Fibroblast of lung (primary cell): ENCODE results near the gene FAM174B. TPM values are rescaled to one million over a fixed set of nuclear protein-coding genes. Genes with fewer than 3 reads are reported as not detected.

Experiments
- DNase-seq, 2 donors: peaks; one replicate each; pipeline versions ENCODE4 v3.0.0 to v3.0.0-alpha.2; 2010; ENCODE audit warnings: low read depth in 2 of 2
- H2AFZ ChIP-seq: 2 replicates; pipeline ENCODE4 v1.5.1; 2012; ENCODE audit warnings: low read length, control low read depth, inconsistent platforms
- H3K27ac ChIP-seq: 2 replicates; pipeline ENCODE4 v1.5.1; 2011; ENCODE audit warnings: low read length, control low read depth; ENCODE audit not compliant: insufficient read depth
- H3K27me3 ChIP-seq: 2 replicates; pipeline ENCODE4 v1.5.1; 2011; ENCODE audit warnings: mild to moderate bottlenecking, low read length; ENCODE audit not compliant: control insufficient read depth, insufficient read depth
- H3K36me3 ChIP-seq: 2 replicates; pipeline ENCODE4 v1.5.1; 2011; ENCODE audit warnings: low read length; ENCODE audit not compliant: control insufficient read depth, insufficient read depth
- H3K4me1 ChIP-seq: 2 replicates; pipeline ENCODE4 v1.5.1; 2011; ENCODE audit warnings: low read length; ENCODE audit not compliant: control insufficient read depth, insufficient read depth; ENCODE audit errors: extremely low read depth
- H3K4me2 ChIP-seq: 2 replicates; pipeline ENCODE4 v1.5.1; 2011; ENCODE audit warnings: low read length, control low read depth; ENCODE audit not compliant: insufficient read depth; ENCODE audit errors: extremely low read depth
- H3K4me3 ChIP-seq, 4 experiments: fragments of 200-600 bp in 1 of 4; sonication (generic) in 1 of 4; replicated peaks in 1 of 4; 2 replicates each; pipeline ENCODE4 v1.5.1; 2011 to 2016; ENCODE audit warnings: low read length in 4 of 4, low read depth in 3 of 4, mild to moderate bottlenecking in 3 of 4, control low read depth in 2 of 4, inconsistent platforms in 1 of 4, mixed read lengths in 1 of 4; ENCODE audit not compliant: insufficient read depth in 1 of 4; ENCODE audit errors: control extremely low read depth in 1 of 4
- H3K79me2 ChIP-seq: 2 replicates; pipeline ENCODE4 v1.5.1; 2012; ENCODE audit warnings: mild to moderate bottlenecking, low read length, inconsistent platforms; ENCODE audit not compliant: control insufficient read depth, insufficient read depth
- H3K9ac ChIP-seq: 2 replicates; pipeline ENCODE4 v1.5.1; 2011; ENCODE audit warnings: mild to moderate bottlenecking, low read length, control low read depth; ENCODE audit not compliant: insufficient read depth
- H3K9me3 ChIP-seq: 2 replicates; pipeline ENCODE4 v1.5.1; 2012; ENCODE audit warnings: low read depth, low read length; ENCODE audit not compliant: control insufficient read depth, insufficient read depth
- H4K20me1 ChIP-seq: 2 replicates; pipeline ENCODE4 v1.5.1; 2011; ENCODE audit warnings: low read length; ENCODE audit not compliant: control insufficient read depth, insufficient read depth; ENCODE audit errors: extremely low read depth
- CTCF ChIP-seq, 2 donors: IDR thresholded peaks in 1 of 2; conservative IDR thresholded peaks in 1 of 2; 1 replicate in 1 of 2; 2 replicates in 1 of 2; pipeline ENCODE4 v1.5.1; 2011 to 2012; ENCODE audit warnings: low read length in 2 of 2, control low read depth in 1 of 2, inconsistent platforms in 1 of 2, low read depth in 1 of 2, mild to moderate bottlenecking in 1 of 2
- EZH2 ChIP-seq: IDR thresholded peaks from 2 replicates; pipeline ENCODE4 v1.5.1; 2012; ENCODE audit warnings: low read length, control low read depth, mild to moderate bottlenecking; ENCODE audit errors: missing control alignments
- polyA plus RNA-seq, 2 donors: library from polyadenylated mRNA; depleted of rRNA in 1 of 2; stranded (reverse) in 1 of 2; unstranded in 1 of 2; fragments of >200 nt; gene quantifications; 2 replicates each; pipeline ENCODE4 v1.2.1, GENCODE V29; 2011 to 2012; ENCODE audit warnings: missing spikeins in 1 of 2
- total RNA-seq: library from RNA; depleted of rRNA; stranded (reverse); fragments of >200 nt; gene quantifications from 2 replicates; pipeline ENCODE4 v1.2.1, GENCODE V29; 2014

FAM174B gene
- total and polyA plus RNA-seq, 2 donors (not counting 1 experiment from before 2014, with no cell fraction given), result 0.87 to 2.8 TPM

GRCh38 chr15:92580521-92580920 is 75.1 kb downstream of the FAM174B start:
- no peaks in the 10 kb centered on the region for H4K20me1 ChIP-seq
- no peaks in the 10 kb centered on the region for H3K9me3 ChIP-seq
- no peak overlapping the region for H3K4me3 ChIP-seq
- no peak for DNase-seq
- H3K27ac ChIP-seq, result no peak overlapping the region
- no peak overlapping the region for H3K9ac ChIP-seq
- H3K27me3 ChIP-seq, result no peaks in the 10 kb centered on the region
- no peak overlapping the region for H2AFZ ChIP-seq
- H3K4me1 ChIP-seq, result no peaks in the 10 kb centered on the region
- H3K4me2 ChIP-seq, result no peak overlapping the region
- H3K79me2 ChIP-seq, result no peaks in the 10 kb centered on the region
- no peaks in the 10 kb centered on the region for H3K36me3 ChIP-seq
- no peak for TF ChIP-seq EZH2
- TF ChIP-seq CTCF (conservative IDR thresholded peaks at IDR 0.05 in 1 of 2, IDR thresholded peaks at IDR 0.05 in 1 of 2; ENCODE audit: low read depth in 1 of 2, low read length in 2 of 2), result no peak

GRCh38 chr15:92579931-92580470 is 75.6 kb downstream of the FAM174B start:
- H3K9me3 ChIP-seq, result no peaks in the 10 kb centered on the region
- H3K4me1 ChIP-seq, result no peaks in the 10 kb centered on the region
- TF ChIP-seq EZH2, result no peak
- TF ChIP-seq CTCF (conservative IDR thresholded peaks at IDR 0.05 in 1 of 2, IDR thresholded peaks at IDR 0.05 in 1 of 2; ENCODE audit: low read depth in 1 of 2, low read length in 2 of 2), result no peak
- H3K4me2 ChIP-seq, result no peak overlapping the region
- DNase-seq, result no peak
- H3K79me2 ChIP-seq, result no peaks in the 10 kb centered on the region
- H3K27ac ChIP-seq, result no peak overlapping the region
- no peak overlapping the region for H2AFZ ChIP-seq
- H3K27me3 ChIP-seq, result no peaks in the 10 kb centered on the region
- no peaks in the 10 kb centered on the region for H3K36me3 ChIP-seq
- no peak overlapping the region for H3K4me3 ChIP-seq
- H4K20me1 ChIP-seq, result no peaks in the 10 kb centered on the region
- no peak overlapping the region for H3K9ac ChIP-seq

GRCh38 chr15:92579486-92579885 is 76.1 kb downstream of the FAM174B start:
- Histone ChIP-seq H4K20me1 (no peaks in the 10 kb centered on the region), H3K27me3 (no peaks in the 10 kb centered on the region), H3K4me3 (no peak overlapping the region), H3K36me3 (no peaks in the 10 kb centered on the region), H2AFZ (no peak overlapping the region), H3K9ac (no peak overlapping the region), H3K4me2 (no peak overlapping the region), H3K9me3 (no peaks in the 10 kb centered on the region), H3K27ac (no peak overlapping the region), H3K79me2 (no peaks in the 10 kb centered on the region), H3K4me1 (no peaks in the 10 kb centered on the region)
- no peak for DNase-seq
- TF ChIP-seq EZH2 (no peak), CTCF (conservative IDR thresholded peaks at IDR 0.05 in 1 of 2, IDR thresholded peaks at IDR 0.05 in 1 of 2; ENCODE audit: low read depth in 1 of 2, low read length in 2 of 2) (no peak)
